GM12864 (cell line): ENCODE data around the gene ART3.
"Not testable (repeated sequence)": the region's sequence is repeated elsewhere in the genome, so short reads cannot be mapped to it uniquely, and the experiment has no call there.

Source experiments
- DNase-seq: peaks from one replicate; pipeline ENCODE4 v3.0.0-alpha.2; 2011; ENCODE audit warnings: low read depth
- H3K4me3 ChIP-seq: 2 replicates; pipeline ENCODE4 v1.5.1; 2011; ENCODE audit warnings: mild to moderate bottlenecking, low read depth, low read length, control low read depth
- TF ChIP-seq, protein P1 (sequence below): IDR thresholded peaks from 2 replicates; pipeline ENCODE4 v1.5.1; 2011; ENCODE audit warnings: low read depth, mild to moderate bottlenecking, moderate library complexity, low read length, control low read depth, inconsistent platforms; ENCODE audit errors: missing control alignments

Gene ART3, protein sequence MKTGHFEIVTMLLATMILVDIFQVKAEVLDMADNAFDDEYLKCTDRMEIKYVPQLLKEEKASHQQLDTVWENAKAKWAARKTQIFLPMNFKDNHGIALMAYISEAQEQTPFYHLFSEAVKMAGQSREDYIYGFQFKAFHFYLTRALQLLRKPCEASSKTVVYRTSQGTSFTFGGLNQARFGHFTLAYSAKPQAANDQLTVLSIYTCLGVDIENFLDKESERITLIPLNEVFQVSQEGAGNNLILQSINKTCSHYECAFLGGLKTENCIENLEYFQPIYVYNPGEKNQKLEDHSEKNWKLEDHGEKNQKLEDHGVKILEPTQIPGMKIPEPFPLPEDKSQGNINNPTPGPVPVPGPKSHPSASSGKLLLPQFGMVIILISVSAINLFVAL

DNA sequence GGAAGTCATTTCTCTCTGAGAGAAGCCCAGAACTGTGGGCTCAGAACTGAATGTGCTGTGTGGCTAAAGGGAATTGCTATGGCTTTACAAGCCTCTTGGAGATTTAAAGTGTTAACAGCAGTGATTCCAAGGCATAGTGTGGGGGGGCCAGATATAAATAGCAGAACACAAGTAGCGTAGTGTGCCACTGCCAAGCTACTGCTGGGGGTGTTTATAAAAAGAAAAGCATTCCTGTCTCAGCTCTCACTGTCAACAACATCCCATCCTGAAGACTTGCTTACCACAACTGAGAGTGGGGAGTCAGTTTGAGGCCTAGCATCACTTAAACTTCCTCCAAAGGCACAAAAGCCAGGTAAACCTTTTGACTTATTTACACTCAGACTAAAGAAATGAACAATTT is at the start of gene ART3:
TSS of gene ART3 (plus strand) at position 242 of the 400 bp plus-strand sequence. CDS start 1,181 bp downstream, outside the sequence.
- no peak for DNase-seq
- TF ChIP-seq, protein P1, sequence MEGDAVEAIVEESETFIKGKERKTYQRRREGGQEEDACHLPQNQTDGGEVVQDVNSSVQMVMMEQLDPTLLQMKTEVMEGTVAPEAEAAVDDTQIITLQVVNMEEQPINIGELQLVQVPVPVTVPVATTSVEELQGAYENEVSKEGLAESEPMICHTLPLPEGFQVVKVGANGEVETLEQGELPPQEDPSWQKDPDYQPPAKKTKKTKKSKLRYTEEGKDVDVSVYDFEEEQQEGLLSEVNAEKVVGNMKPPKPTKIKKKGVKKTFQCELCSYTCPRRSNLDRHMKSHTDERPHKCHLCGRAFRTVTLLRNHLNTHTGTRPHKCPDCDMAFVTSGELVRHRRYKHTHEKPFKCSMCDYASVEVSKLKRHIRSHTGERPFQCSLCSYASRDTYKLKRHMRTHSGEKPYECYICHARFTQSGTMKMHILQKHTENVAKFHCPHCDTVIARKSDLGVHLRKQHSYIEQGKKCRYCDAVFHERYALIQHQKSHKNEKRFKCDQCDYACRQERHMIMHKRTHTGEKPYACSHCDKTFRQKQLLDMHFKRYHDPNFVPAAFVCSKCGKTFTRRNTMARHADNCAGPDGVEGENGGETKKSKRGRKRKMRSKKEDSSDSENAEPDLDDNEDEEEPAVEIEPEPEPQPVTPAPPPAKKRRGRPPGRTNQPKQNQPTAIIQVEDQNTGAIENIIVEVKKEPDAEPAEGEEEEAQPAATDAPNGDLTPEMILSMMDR = no peak
- no peak within 1 kb of the TSS for H3K4me3 ChIP-seq

DNA sequence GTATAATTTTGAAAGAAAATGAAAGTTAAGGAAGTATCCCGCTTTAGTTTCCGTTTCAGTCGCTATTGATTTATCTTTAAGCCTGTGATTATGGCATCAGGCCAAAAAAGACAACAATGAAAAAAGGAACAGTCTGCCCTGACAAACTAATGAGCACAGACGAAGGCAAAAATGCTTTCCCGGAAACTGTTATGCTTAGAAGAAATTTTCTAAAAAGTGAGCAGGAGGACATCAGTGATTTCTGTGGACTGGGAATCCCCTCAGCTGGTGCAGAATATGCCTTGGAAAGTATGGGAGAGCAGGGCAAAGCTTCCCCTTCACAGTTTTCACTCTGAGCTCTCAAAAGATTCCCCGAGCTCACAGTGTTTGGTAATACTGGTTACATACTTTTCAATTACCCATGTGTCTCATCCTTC is 46.2 kb upstream of the ART3 start:
- DNase-seq = no peak
- H3K4me3 ChIP-seq = no peak overlapping the region
- TF ChIP-seq, protein P1 = no peak

DNA sequence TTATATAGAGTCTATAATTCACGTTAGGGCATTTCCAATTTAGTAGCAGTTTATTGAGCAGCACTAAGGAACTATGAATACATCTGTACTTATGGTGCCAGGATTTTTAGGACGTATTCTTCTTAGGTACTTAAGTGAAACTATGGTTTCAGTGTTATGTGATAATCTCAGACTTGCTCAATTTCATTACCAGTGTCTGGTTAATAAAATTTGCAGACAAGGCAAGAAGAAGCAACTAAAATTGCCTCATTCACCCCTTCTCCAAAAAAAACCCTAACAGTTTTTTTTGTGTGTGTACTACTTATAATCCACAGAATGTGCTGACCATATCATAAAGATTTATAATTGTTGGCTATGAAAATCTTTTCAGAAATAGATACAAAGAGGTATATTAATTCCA is 45.2 kb upstream of the ART3 start:
- no peak for DNase-seq
- H3K4me3 ChIP-seq = no peak overlapping the region
- TF ChIP-seq, protein P1 = no peak

DNA sequence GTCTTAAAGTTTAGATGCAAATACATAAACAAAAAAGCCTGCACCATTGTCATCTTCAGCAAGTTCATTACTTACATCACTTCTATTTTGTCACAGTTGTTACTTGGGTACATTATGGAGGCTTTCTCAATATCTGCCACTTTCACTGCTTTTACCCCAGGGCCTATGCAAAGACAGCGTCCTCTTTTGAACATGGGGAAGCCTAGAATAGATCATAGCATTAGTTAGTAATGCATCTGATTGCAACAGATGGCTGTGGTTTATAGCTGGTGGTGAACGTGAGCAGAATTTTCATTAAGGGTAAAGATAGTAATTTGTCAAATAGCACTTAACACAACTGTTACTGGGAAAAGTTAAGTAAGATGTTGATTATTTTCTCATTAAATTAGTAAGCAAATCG is 39.4 kb upstream of the ART3 start:
- H3K4me3 ChIP-seq = no peak overlapping the region
- no peak for DNase-seq
- TF ChIP-seq, protein P1 = no peak

DNA sequence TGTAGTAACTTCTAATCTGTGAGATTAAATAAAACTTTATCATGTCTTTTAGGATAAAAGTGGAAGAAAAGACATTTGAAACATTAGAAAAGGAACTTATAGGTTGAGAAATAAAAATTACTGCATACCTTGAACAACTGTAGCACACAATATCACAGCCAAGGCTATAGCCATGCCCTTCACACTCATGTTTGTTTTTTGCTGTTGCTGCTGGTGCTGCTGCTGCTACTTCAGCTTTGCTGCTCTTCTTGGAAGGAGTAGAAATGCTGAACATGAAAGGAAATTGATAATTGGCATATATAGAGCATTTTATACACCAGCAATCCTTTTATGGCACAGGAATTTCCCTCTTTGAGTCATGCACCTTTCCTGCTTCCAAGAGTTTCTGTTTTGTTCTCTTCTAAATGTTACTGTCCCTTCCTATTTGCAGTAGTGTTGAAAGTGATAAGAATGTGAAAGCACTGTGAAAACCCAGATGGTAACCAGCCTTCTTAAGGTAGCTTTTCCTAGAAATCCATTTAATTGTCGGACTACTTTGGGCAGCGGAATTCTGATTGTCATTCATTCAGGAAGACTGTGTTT is 38.6 kb upstream of the ART3 start, which contains the start of gene CXCL11:
TSS of gene CXCL11 (minus strand) at position 272 of the 582 bp plus-strand sequence. CDS start at position 189, 83 bp downstream.
- DNase-seq = no peak
- no peak within 1 kb of the TSS for H3K4me3 ChIP-seq
- TF ChIP-seq, protein P1 = no peak

DNA sequence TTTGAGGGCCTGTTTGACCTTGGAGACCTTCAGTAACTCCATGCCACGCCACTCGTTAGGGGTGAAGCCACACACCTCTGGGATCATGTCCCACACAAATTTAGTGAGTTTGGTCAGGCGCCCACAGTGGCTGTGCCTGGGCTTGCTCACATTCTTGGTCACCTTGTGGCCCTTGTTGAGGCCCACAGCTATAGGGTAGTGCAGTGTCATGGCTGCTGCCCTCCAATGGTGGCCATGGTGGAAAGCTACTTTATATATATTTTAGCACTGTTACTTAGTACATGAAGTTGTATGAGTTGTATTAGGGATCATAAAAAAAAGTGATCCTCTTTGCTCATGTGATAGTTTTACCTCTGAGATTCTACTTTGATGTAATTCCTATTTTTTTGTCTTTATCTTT is 37.7 kb upstream of the ART3 start:
- TF ChIP-seq, protein P1 = no peak
- H3K4me3 ChIP-seq = no peak overlapping the region
- DNase-seq = no peak

DNA sequence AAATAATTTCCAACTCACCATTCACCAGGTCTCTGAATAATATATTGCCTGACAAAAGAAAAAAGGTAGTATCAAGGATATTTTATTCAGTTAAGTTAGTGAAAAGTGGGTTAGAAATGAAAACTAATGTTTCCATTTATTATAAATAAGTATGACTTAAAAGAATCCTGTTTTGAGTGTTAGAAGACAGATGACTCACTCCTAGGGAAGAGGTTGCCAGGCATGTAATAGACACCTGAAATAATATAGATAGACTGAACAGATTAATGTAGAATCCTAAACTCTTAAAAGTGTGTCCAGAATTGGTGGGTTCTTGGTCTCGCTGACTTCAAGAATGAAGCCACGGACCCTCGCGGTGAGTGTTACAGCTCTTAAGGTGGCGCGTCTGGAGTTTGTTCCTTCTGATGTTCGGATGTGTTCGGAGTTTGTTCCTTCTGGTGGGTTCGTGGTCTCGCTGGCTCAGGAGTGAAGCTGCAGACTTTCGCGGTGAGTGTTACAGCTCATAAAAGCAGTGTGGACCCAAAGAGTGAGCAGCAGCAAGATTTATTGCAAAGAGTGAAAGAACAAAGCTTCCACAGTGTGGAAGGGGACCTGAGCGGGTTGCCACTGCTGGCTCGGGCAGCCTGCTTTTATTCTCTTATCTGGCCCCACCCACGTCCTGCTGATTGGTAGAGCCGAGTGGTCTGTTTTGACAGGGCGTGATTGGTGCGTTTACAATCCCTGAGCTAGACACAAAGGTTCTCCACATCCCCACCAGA is 32.1 kb upstream of the ART3 start:
- not testable (repeated sequence) for DNase-seq, H3K4me3 ChIP-seq

DNA sequence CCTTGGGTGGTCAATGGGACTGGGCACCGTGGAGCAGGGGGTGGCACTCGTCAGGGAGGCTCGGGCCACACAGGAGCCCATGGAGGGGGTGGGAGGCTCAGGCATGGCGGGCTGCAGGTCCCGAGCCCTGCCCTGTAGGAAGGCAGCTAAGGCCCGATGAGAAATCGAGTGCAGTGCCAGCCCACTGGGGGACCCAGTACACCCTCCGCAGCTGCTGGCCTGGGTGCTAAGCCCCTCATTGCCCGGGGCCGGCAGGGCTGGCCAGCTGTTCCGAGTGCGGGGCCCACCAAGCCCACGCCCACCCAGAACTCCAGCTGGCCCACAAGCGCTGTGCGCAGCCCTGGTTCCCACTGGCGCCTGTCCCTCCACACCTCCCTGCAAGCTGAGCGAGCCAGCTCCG is 31.2 kb upstream of the ART3 start:
- not testable (repeated sequence) for H3K4me3 ChIP-seq, DNase-seq

DNA sequence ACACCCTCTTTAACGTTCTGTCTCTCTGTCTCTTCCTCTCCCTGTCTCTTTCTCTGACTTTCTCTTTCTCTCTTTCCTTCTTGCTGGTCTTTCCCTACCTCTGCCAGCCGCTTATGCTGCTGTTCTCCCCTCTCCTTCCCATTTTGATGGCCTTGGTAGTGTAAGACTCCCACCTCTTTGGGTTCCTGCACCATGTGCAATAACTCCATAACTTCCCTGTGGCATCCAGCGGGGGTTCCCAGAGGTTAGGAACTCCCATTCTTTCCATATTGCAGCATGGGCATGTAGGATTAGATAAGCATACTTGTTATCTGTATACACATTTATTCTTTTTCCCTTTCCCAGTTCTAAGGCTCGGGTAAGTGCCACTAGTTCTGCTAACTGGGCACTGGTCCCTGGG is 29.8 kb upstream of the ART3 start:
- not testable (repeated sequence) for H3K4me3 ChIP-seq, DNase-seq

DNA sequence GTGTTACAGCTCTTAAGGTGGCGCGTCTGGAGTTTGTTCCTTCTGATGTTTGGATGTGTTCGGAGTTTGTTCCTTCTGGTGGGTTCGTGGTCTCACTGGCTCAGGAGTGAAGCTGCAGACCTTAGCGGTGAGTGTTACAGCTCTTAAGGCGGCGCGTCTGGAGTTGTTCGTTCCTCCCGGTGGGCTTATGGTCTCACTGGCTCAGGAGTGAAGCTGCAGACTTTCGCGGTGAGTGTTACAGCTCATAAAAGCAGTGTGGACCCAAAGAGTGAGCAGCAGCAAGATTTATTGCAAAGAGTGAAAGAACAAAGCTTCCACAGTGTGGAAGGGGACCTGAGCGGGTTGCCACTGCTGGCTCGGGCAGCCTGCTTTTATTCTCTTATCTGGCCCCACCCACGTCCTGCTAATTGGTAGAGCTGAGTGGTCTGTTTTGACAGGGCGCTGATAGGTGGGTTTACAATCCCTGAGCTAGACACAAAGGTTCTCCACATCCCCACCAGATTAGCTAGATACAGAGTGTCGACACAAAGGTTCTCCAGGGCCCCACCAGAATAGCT is 24.6 kb upstream of the ART3 start:
- DNase-seq, H3K4me3 ChIP-seq: not testable (repeated sequence)
